ENCODE results near the gene EMC6.
"Not testable (repeated sequence)": the region's sequence is repeated elsewhere in the genome, so short reads cannot be mapped to it uniquely, and the experiment has no call there.

The EMC6 gene

DNA sequence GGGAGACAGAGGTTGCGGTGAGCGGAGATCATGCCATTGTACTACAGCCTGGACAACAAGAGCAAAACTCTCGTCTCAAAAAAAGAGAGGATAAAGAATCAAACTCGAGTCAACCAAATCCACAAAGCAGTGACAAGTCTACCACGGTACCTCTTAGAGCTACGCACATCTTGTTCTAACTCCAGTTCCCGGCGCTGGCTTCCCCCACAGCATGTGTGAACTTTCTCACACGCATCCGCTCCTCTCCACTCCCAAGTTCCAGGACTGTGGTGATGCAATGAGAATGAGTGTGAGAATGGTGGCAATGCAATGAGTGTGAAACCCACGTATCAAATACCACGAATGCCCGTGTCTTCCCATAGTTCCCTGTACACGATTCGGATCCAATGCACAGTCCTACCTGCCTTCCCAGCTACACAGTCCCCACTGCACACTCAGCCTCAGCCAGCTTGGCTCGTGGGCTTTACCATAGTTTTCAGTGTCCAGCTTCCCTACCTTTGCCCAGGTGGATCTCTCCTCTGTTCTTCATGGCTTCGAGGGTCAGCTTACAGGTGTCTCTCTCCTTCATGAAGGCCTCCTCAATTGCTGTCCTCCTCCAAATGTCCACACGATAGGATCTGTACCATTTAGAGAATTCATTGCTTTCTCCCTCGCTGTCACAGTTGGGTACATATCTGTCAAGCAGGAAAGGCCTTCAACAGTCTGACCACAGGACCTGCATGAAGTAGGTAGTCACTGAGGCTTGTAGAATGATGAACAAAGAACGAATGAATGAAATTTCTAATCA is 36.5 kb downstream of the EMC6 start:
- DNase-seq (ENCODE audit: low read depth, low spot score): no peak
- TF ChIP-seq, protein P1, sequence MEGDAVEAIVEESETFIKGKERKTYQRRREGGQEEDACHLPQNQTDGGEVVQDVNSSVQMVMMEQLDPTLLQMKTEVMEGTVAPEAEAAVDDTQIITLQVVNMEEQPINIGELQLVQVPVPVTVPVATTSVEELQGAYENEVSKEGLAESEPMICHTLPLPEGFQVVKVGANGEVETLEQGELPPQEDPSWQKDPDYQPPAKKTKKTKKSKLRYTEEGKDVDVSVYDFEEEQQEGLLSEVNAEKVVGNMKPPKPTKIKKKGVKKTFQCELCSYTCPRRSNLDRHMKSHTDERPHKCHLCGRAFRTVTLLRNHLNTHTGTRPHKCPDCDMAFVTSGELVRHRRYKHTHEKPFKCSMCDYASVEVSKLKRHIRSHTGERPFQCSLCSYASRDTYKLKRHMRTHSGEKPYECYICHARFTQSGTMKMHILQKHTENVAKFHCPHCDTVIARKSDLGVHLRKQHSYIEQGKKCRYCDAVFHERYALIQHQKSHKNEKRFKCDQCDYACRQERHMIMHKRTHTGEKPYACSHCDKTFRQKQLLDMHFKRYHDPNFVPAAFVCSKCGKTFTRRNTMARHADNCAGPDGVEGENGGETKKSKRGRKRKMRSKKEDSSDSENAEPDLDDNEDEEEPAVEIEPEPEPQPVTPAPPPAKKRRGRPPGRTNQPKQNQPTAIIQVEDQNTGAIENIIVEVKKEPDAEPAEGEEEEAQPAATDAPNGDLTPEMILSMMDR (IDR thresholded peaks at IDR 0.05; ENCODE audit: low read depth, low read length): no peak
- in situ Hi-C loops (cut with HindIII; ENCODE audit: low sequenced_read_pairs): no loop called here
- H3K4me3 ChIP-seq (ENCODE audit: low read depth, low read length): no peak overlapping the region

DNA sequence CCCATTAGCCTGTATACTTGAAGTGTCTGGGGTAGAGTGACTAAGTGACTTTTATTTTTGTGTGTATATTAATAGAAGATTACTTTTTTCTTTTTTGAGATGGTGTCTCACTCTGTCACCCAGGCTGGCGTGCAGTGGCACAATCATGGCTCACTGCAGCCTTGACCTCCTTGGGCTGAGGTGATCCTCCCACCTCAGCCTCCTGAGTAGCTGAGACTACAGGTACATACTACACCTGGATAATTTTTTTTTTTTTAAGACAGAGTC is 37.0 kb downstream of the EMC6 start:
- H3K4me3 ChIP-seq (ENCODE audit: low read depth, low read length); DNase-seq (ENCODE audit: low read depth, low spot score); in situ Hi-C loops (cut with HindIII; ENCODE audit: low sequenced_read_pairs): not testable (repeated sequence)

DNA sequence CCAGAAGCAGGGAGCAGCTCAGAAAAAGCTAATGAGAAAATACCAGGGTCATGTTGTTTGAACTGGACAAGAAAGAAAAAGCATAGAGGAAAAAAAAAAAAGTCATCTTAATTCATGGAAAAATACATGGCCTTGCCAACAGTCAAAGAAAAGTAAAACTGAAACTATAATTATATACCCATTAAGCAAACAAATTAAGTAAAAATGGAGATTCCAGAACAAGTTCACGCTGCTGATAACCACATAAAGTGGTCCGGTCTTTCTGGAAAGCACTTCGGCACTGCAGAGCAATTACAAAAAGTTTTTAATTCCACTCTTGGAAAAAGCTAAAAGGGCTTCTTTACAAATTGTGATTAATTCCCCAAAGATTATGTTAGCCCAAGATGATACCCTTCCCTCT is 39.8 kb downstream of the EMC6 start:
- in situ Hi-C loops (cut with HindIII; ENCODE audit: low sequenced_read_pairs): no loop called here
- no peak for DNase-seq (ENCODE audit: low read depth, low spot score)
- TF ChIP-seq, protein P1 (IDR thresholded peaks at IDR 0.05; ENCODE audit: low read depth, low read length): no peak
- no peak overlapping the region for H3K4me3 ChIP-seq (ENCODE audit: low read depth, low read length)

DNA sequence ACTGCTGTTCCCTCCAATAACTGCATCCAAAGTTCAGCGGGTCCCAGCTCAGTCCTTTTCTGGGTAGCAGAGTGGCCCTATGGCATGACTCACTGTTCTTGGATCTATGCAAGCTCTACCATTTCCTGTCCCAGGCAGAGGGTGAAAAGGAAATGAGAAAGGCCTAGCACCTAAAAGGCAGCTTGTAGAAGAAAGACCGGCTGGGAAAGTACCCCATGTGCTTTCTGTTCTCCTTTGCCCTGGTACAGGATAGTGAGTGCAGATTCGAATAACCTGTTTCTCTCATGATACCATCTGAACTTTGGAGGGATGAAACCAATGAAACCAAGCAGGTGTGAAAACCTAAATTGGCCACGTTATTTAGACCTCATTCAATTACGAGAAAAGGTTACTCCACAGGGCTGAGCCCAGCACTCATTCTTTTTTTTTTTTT is 42.4 kb downstream of the EMC6 start:
- peak; percentile 45 for DNase-seq (ENCODE audit: low read depth, low spot score)
- TF ChIP-seq, protein P1 (IDR thresholded peaks at IDR 0.05; ENCODE audit: low read depth, low read length): no peak
- in situ Hi-C loops (cut with HindIII; ENCODE audit: low sequenced_read_pairs): no loop called here
- H3K4me3 ChIP-seq (ENCODE audit: low read depth, low read length): no peak overlapping the region

DNA sequence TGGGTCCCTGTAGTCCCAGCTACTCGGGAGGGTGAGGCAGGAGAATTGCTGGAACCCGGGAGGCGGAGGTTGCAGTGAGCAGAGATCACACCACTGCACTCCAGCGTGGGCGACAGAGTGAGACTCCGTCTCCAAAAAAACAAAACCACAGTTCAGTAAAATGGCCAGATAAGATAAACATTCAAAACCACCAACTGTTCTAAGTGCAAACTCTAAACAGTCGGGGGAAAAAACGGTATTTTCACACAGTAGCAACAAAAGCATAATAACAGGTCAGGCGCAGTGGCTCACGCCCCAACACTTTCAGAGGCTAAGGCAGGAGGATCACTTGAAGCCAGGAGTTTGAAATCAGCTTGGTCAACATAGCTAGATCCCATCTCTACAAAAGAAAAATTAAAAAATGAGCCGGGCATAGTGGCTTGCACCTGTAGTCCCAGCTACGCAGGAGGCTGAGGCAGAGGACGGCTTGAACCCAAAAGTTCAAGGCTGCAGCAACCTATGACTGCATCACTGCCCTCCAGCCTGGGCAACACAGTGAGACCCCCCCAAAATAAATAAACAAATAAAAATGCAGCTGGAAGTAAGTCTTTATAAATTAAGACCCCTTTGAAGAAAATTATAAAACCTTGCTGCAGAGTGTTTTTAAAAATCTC is 44.3 kb downstream of the EMC6 start:
- DNase-seq (ENCODE audit: low read depth, low spot score): no peak
- in situ Hi-C loops (cut with HindIII; ENCODE audit: low sequenced_read_pairs): no loop called here
- H3K4me3 ChIP-seq (ENCODE audit: low read depth, low read length): no peak overlapping the region
- TF ChIP-seq, protein P1 (IDR thresholded peaks at IDR 0.05; ENCODE audit: low read depth, low read length): no peak

DNA sequence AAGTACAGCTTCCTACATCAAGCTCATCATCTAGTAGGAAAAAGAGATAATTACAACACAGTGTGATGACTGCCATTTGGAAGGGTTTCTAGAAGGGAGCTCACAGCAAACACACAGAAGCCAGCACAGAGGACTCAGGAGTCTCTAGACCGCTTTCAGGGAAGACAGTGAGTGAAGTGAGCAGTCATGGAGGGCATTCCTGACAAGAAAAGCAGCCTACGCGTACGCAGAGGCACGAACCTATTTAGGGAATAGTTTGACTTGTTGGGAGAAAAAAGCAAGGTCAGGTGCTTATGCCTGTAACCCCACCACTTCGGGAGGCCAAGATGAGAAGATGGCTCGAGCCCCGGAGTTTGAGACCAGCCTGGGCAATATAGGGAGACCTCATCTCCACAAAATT is 46.7 kb downstream of the EMC6 start:
- in situ Hi-C loops (cut with HindIII; ENCODE audit: low sequenced_read_pairs): no loop called here
- no peak overlapping the region for H3K4me3 ChIP-seq (ENCODE audit: low read depth, low read length)
- no peak for DNase-seq (ENCODE audit: low read depth, low spot score)
- TF ChIP-seq, protein P1 (IDR thresholded peaks at IDR 0.05; ENCODE audit: low read depth, low read length): no peak

DNA sequence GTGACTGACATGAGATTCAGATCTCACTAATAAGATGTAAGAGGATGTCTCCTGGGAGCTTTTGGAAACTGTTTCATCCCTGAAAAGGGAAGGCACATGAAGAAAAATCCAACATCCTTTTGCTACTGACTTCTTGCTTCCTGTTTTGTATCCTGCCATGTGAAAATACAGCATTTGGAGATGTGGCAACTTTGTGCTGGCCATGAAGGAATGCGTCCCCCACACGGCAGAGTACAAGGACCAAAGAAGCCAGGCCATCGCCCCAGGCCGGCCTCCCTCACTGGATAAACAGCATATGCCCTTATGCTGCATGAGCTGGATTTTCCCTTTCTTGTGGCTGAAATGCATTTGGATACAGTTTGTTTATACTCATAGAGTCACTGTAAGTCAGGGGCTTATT is 49.6 kb downstream of the EMC6 start:
- TF ChIP-seq, protein P1 (IDR thresholded peaks at IDR 0.05; ENCODE audit: low read depth, low read length): no peak
- H3K4me3 ChIP-seq (ENCODE audit: low read depth, low read length): no peak overlapping the region
- no peak for DNase-seq (ENCODE audit: low read depth, low spot score)
- in situ Hi-C loops (cut with HindIII; ENCODE audit: low sequenced_read_pairs): no loop called here

Measured in astrocyte of the spinal cord (primary cell).